IMR-90 (cell line): ENCODE results near the gene MPC1. TPM values are rescaled to one million over a fixed set of nuclear protein-coding genes. Genes with fewer than 3 reads are reported as not detected.
"Not testable (repeated sequence)": the region's sequence is repeated elsewhere in the genome, so short reads cannot be mapped to it uniquely, and the experiment has no call there.

ENCODE experiments used
- ATAC-seq: fragments of 200-7000 bp; cut with Tn5 transposase; 2 replicates; pipeline ENCODE4 v1.9.1; 2020; ENCODE audit warnings: low read depth, mild to moderate bottlenecking, moderate library complexity
- BruUV-seq: library from RNA; stranded (reverse); fragments of 400-500 nt; replicated peaks from 2 replicates; lab custom pipeline; 2021; lab: Mats Ljungman, UMichigan
- CTCF ChIA-PET: fragments of 300-600 bp; formaldehyde crosslinking; extraction: SDS; loops from one replicate; lab custom pipeline; 2021; ENCODE audit warnings: antibody characterized with exemption; lab: Yijun Ruan, JAX
- POLR2A ChIA-PET: fragments of 300-600 bp; sonication (Branson Sonifier 250); formaldehyde crosslinking; loops from one replicate; lab custom pipeline; 2022; ENCODE audit warnings: antibody characterized with exemption; ENCODE audit not compliant: unreplicated experiment; lab: Charles Lee
- DNase-seq: peaks from one replicate; pipeline ENCODE4 v3.0.0; 2013
- H2AFZ ChIP-seq: replicated peaks from 2 replicates; pipeline ENCODE3; 2013; ENCODE audit warnings: low read length, mild to moderate bottlenecking; ENCODE audit not compliant: poor library complexity
- H2AK5ac ChIP-seq: 2 replicates; pipeline ENCODE4 v1.6.1; 2013; ENCODE audit warnings: low read depth, low read length, inconsistent platforms
- H2AK9ac ChIP-seq: replicated peaks from 2 replicates; pipeline ENCODE3; 2013; ENCODE audit warnings: mild to moderate bottlenecking, low read depth, low read length, moderate library complexity; ENCODE audit not compliant: poor library complexity
- H2BK120ac ChIP-seq: 2 replicates; pipeline ENCODE4 v1.6.1; 2013; ENCODE audit warnings: low read depth, low read length, inconsistent platforms
- H2BK15ac ChIP-seq: 3 replicates; pipeline ENCODE4 v1.6.1; 2013; ENCODE audit warnings: low read depth, low read length, inconsistent platforms
- H2BK20ac ChIP-seq: 2 replicates; pipeline ENCODE4 v1.6.1; 2013; ENCODE audit warnings: low read depth, mild to moderate bottlenecking, inconsistent platforms, low read length, moderate library complexity
- H2BK5ac ChIP-seq: 2 replicates; pipeline ENCODE4 v1.6.1; 2013; ENCODE audit warnings: mild to moderate bottlenecking, low read depth, low read length, inconsistent platforms; ENCODE audit not compliant: poor library complexity, severe bottlenecking
- H3K14ac ChIP-seq: replicated peaks from 2 replicates; pipeline ENCODE4 v1.6.1; 2013; ENCODE audit warnings: low read depth, low read length, inconsistent platforms
- H3K18ac ChIP-seq: 2 replicates; pipeline ENCODE4 v1.6.1; 2013; ENCODE audit warnings: low read depth, low read length, control low read depth
- H3K23ac ChIP-seq: 2 replicates; pipeline ENCODE4 v1.6.1; 2013; ENCODE audit warnings: low read depth, low read length, inconsistent platforms
- H3K27ac ChIP-seq: 2 replicates; pipeline ENCODE4 v1.5.1; 2013; ENCODE audit warnings: mild to moderate bottlenecking, control low read depth, low read length; ENCODE audit not compliant: insufficient read depth
- H3K27me3 ChIP-seq: 2 replicates; pipeline ENCODE4 v1.6.1; 2013; ENCODE audit warnings: low read length; ENCODE audit not compliant: control insufficient read depth, insufficient read depth
- H3K36me3 ChIP-seq: 2 replicates; pipeline ENCODE4 v1.6.1; 2013; ENCODE audit warnings: low read length, mixed read lengths; ENCODE audit not compliant: control insufficient read depth, insufficient read depth
- H3K4ac ChIP-seq: 2 replicates; pipeline ENCODE4 v1.6.1; 2013; ENCODE audit warnings: low read depth, low read length, inconsistent platforms
- H3K4me1 ChIP-seq: 2 replicates; pipeline ENCODE4 v1.6.1; 2013; ENCODE audit warnings: low read length, mixed read lengths; ENCODE audit not compliant: control insufficient read depth, insufficient read depth
- H3K4me2 ChIP-seq: 2 replicates; pipeline ENCODE4 v1.6.1; 2013; ENCODE audit warnings: low read depth, mild to moderate bottlenecking, control low read depth, low read length, moderate library complexity
- H3K4me3 ChIP-seq: 2 replicates; pipeline ENCODE4 v1.5.1; 2013; ENCODE audit warnings: low read depth, mild to moderate bottlenecking, control low read depth, low read length, moderate library complexity; ENCODE audit not compliant: insufficient read depth
- H3K56ac ChIP-seq: 2 replicates; pipeline ENCODE4 v1.6.1; 2013; ENCODE audit warnings: low read length, inconsistent platforms; ENCODE audit not compliant: insufficient read depth; ENCODE audit errors: extremely low read depth
- H3K79me1 ChIP-seq, 2 experiments: 2 replicates each; pipeline ENCODE4 v1.6.1; 2013; ENCODE audit warnings: low read length in 2 of 2, inconsistent platforms in 1 of 2, low read depth in 1 of 2
- H3K9ac ChIP-seq: 2 replicates; pipeline ENCODE4 v1.6.1; 2013; ENCODE audit warnings: low read depth, low read length, control low read depth
- H3K9me1 ChIP-seq: 2 replicates; pipeline ENCODE4 v1.6.1; 2013; ENCODE audit warnings: low read length, inconsistent platforms; ENCODE audit not compliant: insufficient read depth
- H3K9me3 ChIP-seq: 2 replicates; pipeline ENCODE4 v1.6.1; 2013; ENCODE audit warnings: low read length; ENCODE audit not compliant: control insufficient read depth, insufficient read depth
- H4K20me1 ChIP-seq: 2 replicates; pipeline ENCODE4 v1.6.1; 2013; ENCODE audit warnings: low read length, inconsistent platforms; ENCODE audit not compliant: insufficient read depth
- H4K5ac ChIP-seq: 2 replicates; pipeline ENCODE4 v1.6.1; 2013; ENCODE audit warnings: mild to moderate bottlenecking, low read depth, low read length, control low read depth
- H4K8ac ChIP-seq, 2 experiments: 2 replicates each; pipeline ENCODE4 v1.6.1; 2013; ENCODE audit warnings: low read depth in 2 of 2, low read length in 2 of 2, control low read depth in 1 of 2, inconsistent platforms in 1 of 2
- H4K91ac ChIP-seq: 2 replicates; pipeline ENCODE4 v1.6.1; 2013; ENCODE audit warnings: low read depth, low read length, inconsistent platforms; ENCODE audit not compliant: insufficient read depth
- CTCF ChIP-seq: conservative IDR thresholded peaks from 2 replicates; pipeline ENCODE4 v1.5.1; 2012; ENCODE audit warnings: mild to moderate bottlenecking, low read depth, low read length, improper control_type of control experiment
- RAD21 ChIP-seq: IDR thresholded peaks from 2 replicates; pipeline ENCODE4 v1.6.1; 2012; ENCODE audit warnings: low read length, improper control_type of control experiment
- SMC3 ChIP-seq: fragments of 150-350 bp; IDR thresholded peaks from 2 replicates; pipeline ENCODE4 v1.6.1; 2016; ENCODE audit warnings: low read depth, mild to moderate bottlenecking, antibody characterized with exemption, low read length, moderate library complexity
- WGBS, 2 experiments: methylation state at CpG; one replicate each; pipeline versions ENCODE4 v1.1.5 to v1.1.7; 2013; ENCODE audit warnings: missing lambda C conversion rate in 2 of 2; ENCODE audit not compliant: insufficient read length in 1 of 2; ENCODE audit errors: extremely low coverage in 2 of 2; 5-methylcytosine and 5-hydroxymethylcytosine counted together
- dilution Hi-C: fragments of 300-500 bp; cut with HindIII; formaldehyde crosslinking; loops from one replicate; pipeline ENCODE4 v1.14.3; 2018; ENCODE audit warnings: low sequenced_read_pairs; ENCODE audit not compliant: unreplicated experiment
- in situ Hi-C: fragments of 300-500 bp; cut with MboI; formaldehyde crosslinking; loops from 3 replicates; pipeline ENCODE4 v1.14.3; 2019; ENCODE audit warnings: low sequenced_read_pairs, inconsistent platforms, mixed read lengths
- intact Hi-C: fragments of 100-400 bp; cut with micrococcal nuclease; formaldehyde crosslinking; loops from 2 replicates; pipeline ENCODE4 v1.10.0; 2022
- polyA plus RNA-seq, 3 experiments: library from polyadenylated mRNA; depleted of rRNA; stranded (reverse); fragments of >200 nt; gene quantifications; 2 replicates each; pipeline ENCODE4 v1.2.3, GENCODE V29; 2012; ENCODE audit warnings: low replicate concordance in 1 of 3
- total RNA-seq: library from RNA; depleted of rRNA; stranded (reverse); fragments of >200 nt; gene quantifications from 2 replicates; pipeline ENCODE4 v1.2.3, GENCODE V29; 2012

Gene MPC1
- total and polyA plus RNA-seq, 2 of the 4 experiments (the other 2 are of a cell fraction) = 10.9 to 12.0 TPM

- H4K20me1 ChIP-seq, H3K4me3 ChIP-seq, H3K36me3 ChIP-seq, H3K79me1 ChIP-seq, H2BK5ac ChIP-seq, H3K27me3 ChIP-seq, POLR2A ChIA-PET, H2BK15ac ChIP-seq, H3K4me1 ChIP-seq, in situ Hi-C loops, H3K9me3 ChIP-seq, H3K23ac ChIP-seq, H4K5ac ChIP-seq, H3K9ac ChIP-seq, H3K4ac ChIP-seq, H3K9me1 ChIP-seq, H3K27ac ChIP-seq, H4K8ac ChIP-seq, dilution Hi-C loops, H2AK5ac ChIP-seq, H2BK120ac ChIP-seq, H4K91ac ChIP-seq, H3K18ac ChIP-seq, H3K4me2 ChIP-seq, BruUV-seq, H3K14ac ChIP-seq, H2BK20ac ChIP-seq, H3K56ac ChIP-seq: not testable (repeated sequence)
- DNase-seq = peak; percentile 75
- ATAC-seq = peak; percentile 93
- intact Hi-C loops = loop anchor here (1.0 to 2.0 kb wide), 4 partner anchors 87 to 516 kb away; no protein-coding TSS in a partner anchor
- peak overlapping the region; percentile 81 for H2AFZ ChIP-seq
- TF ChIP-seq RAD21 (peak; percentile 83), SMC3 (peak; percentile 76), CTCF (peak; percentile 73)
- H2AK9ac ChIP-seq = peak overlapping the region; percentile 71
- CTCF ChIA-PET = interaction anchor here (0.5 to 2.6 kb wide), 7 partner anchors 8 to 238 kb away, joined by 3 to 20 read pairs (median 3); no protein-coding TSS in a partner anchor
- WGBS, 2 experiments = 15% methylated on average over 7 of the region's 16 CpGs; no CpG with 5 or more reads in 1 of the 2 experiments
Measured at GRCh38 chr6:166400649-166401250, 18.0 kb upstream of the MPC1 start.
